GM13976 (cell line): ENCODE measurements around the gene GRPR.

Experiments used
- DNase-seq: peaks from one replicate; pipeline ENCODE4 v3.0.0; 2012; ENCODE audit warnings: low spot score
- CTCF ChIP-seq: IDR thresholded peaks from 2 replicates; pipeline ENCODE4 v1.5.1; 2012; ENCODE audit warnings: borderline replicate concordance, mild to moderate bottlenecking; ENCODE audit not compliant: insufficient read depth; ENCODE audit errors: extremely low read depth, missing control alignments, control extremely low read depth
- in situ Hi-C: fragments of 300-500 bp; cut with MboI; formaldehyde crosslinking; loops from one replicate; pipeline ENCODE4 v1.12.0; 2022; ENCODE audit warnings: low sequenced_read_pairs, mixed read lengths, inconsistent platforms; ENCODE audit not compliant: unreplicated experiment

The GRPR gene

DNA sequence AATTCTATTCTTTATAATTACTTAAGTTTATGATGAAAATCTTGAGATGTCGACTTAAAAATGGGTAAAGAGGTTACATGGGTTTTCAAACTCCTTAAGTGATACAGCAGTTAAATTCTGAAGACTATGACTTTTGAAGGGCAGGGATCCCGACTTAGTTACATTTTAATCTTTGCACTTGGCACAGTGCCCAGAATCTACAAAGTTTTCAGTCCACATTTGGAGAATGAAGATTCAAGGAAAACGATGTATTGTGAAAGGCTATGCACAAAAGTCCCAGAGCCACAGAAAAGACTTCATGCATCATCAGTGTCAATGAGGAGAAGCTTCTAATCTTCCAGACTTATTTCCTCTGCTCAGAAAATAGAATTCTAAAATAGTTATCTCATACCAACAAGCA is 36.3 kb upstream of the GRPR start:
- DNase-seq, result no peak
- no peak for TF ChIP-seq CTCF
- in situ Hi-C loops, result no loop called here

DNA sequence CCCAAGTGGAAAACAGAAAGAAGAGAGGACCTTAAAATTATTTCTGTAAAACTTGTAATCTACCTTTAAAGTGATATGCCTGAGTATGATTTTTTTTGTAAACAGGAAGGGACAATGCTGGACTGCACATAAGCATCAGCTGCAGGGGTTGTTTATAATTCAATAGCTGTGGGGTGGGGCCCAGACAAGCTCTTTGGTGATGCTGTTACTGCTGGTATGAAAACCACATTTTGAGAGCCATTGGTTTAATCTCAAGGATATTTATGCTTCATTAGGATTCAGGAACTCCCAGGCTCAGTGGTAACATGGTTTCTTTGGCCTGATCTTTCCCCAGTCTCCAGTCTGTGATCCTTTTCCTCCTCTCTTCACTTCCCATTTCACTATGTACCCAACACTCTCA is 34.3 kb upstream of the GRPR start:
- DNase-seq, result no peak
- in situ Hi-C loops, result no loop called here
- no peak for TF ChIP-seq CTCF

DNA sequence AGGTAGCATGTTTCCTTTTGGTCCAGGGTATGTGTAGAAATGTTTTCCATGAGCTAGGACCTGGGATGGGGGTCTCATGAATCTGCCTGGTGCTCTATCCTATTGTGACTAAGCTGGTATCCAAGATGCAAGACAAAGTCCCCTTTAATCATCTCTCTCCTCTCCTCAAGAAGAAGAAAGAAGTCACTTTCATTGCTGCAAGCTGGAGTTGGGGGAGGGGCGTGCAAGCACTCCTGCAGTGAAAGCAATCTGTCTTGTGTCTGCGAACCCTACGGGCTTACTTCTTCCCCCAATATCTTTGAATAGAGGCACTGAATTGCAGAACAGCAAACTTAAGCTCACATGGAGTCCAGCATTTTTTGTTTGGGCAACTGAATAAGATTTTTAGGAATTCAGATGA is 27.2 kb upstream of the GRPR start:
- in situ Hi-C loops, result no loop called here
- no peak for DNase-seq
- no peak for TF ChIP-seq CTCF

DNA sequence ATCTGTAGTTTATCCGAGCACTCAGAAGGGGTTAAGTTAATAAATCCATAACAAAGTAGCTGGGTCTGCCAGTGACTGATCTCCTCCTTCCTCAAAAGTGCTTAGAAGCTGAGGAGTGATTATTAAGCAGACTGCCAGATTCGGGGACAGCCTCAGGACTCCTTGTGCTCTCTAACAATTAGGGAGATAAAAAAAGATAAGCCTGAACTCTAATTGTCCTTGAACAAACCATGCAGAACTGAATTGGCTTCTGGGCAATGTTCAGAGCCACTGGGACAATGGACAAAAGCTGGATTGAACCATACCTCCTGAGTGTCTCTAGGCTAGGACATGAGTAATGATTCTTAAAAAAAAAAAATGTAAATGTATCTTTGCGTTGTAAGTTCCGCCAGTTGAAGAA is 22.7 kb upstream of the GRPR start:
- no peak for DNase-seq
- no peak for TF ChIP-seq CTCF
- in situ Hi-C loops, result no loop called here

- no peak for TF ChIP-seq CTCF
- DNase-seq, result no peak
- in situ Hi-C loops, result no loop called here
Measured at GRCh38 chrX:16101581-16101980, 21.8 kb upstream of the GRPR start.

- in situ Hi-C loops, result no loop called here
- no peak for TF ChIP-seq CTCF
- no peak for DNase-seq
Measured at GRCh38 chrX:16103625-16104024, 19.7 kb upstream of the GRPR start.

- no peak for DNase-seq
- TF ChIP-seq CTCF, result no peak
- in situ Hi-C loops, result no loop called here
Measured at GRCh38 chrX:16112428-16112827, 10.9 kb upstream of the GRPR start.
